Right ventricle myocardium inferior (tissue), 1 donor: ENCODE results near the gene DCD. TPM values are rescaled to one million over a fixed set of nuclear protein-coding genes. Genes with fewer than 3 reads are reported as not detected.

Source experiments
- total RNA-seq: library from RNA; stranded (reverse); fragmentation: NEBNext Ultra II Directional; extraction: Animal tissue kit (Norgen Biotek cat#: 25700); gene quantifications from one replicate; pipeline ENCODE4 v1.2.1, GENCODE V29; 2021
- donor health status: DM: no; HTN: yes; CAD: no; lungs with severe emphysema.

The DCD gene
- total RNA-seq, 1 donor from 2014 or later, result not detected

Other genes starting within 250 kb of the DCD start
- gene ITGA5, start 229.1 kb downstream of the DCD start, total RNA-seq, result 53.5 TPM
- gene GTSF1, start 174.8 kb downstream of the DCD start, total RNA-seq, result 0.38 TPM
- gene NCKAP1L, start 150.6 kb downstream of the DCD start, total RNA-seq, result 10.7 TPM
- gene PDE1B, start 98.8 kb downstream of the DCD start, total RNA-seq, result 2.7 TPM
- 239 TPM for gene PPP1R1A, start 59.7 kb downstream of the DCD start, total RNA-seq
- gene LACRT, start 13.5 kb downstream of the DCD start, total RNA-seq, result not detected
- gene MUCL1, start 206.2 kb upstream of the DCD start, total RNA-seq, result not detected